ENCODE data around the gene ZSCAN5A. TPM values are rescaled to one million over a fixed set of nuclear protein-coding genes. Genes with fewer than 3 reads are reported as not detected.
"Not testable (repeated sequence)": the region's sequence is repeated elsewhere in the genome, so short reads cannot be mapped to it uniquely, and the experiment has no call there.

The ZSCAN5A gene
- total RNA-seq, 1 donor from 2014 or later: 6.2 TPM

- no peak for DNase-seq (ENCODE audit: low read depth)
- TF ChIP-seq, protein P1, sequence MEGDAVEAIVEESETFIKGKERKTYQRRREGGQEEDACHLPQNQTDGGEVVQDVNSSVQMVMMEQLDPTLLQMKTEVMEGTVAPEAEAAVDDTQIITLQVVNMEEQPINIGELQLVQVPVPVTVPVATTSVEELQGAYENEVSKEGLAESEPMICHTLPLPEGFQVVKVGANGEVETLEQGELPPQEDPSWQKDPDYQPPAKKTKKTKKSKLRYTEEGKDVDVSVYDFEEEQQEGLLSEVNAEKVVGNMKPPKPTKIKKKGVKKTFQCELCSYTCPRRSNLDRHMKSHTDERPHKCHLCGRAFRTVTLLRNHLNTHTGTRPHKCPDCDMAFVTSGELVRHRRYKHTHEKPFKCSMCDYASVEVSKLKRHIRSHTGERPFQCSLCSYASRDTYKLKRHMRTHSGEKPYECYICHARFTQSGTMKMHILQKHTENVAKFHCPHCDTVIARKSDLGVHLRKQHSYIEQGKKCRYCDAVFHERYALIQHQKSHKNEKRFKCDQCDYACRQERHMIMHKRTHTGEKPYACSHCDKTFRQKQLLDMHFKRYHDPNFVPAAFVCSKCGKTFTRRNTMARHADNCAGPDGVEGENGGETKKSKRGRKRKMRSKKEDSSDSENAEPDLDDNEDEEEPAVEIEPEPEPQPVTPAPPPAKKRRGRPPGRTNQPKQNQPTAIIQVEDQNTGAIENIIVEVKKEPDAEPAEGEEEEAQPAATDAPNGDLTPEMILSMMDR (IDR thresholded peaks at IDR 0.05; ENCODE audit: insufficient read depth, low read length, poor library complexity, severe bottlenecking): no peak
- Histone ChIP-seq H3K27me3 (ENCODE audit: control insufficient read depth, insufficient read depth, low read length) (no peaks in the 10 kb centered on the region), H3K4me3 (ENCODE audit: low read depth, low read length) (no peak overlapping the region), H3K36me3 (ENCODE audit: control insufficient read depth, insufficient read depth, low read length) (no peaks in the 10 kb centered on the region)
Measured at GRCh38 chr19:56222901-56223300, 91.7 kb downstream of the ZSCAN5A start.

GRCh38 chr19:56221851-56222250 lies 92.8 kb downstream of the ZSCAN5A start:
- no peak for DNase-seq (ENCODE audit: low read depth)
- TF ChIP-seq, protein P1 (IDR thresholded peaks at IDR 0.05; ENCODE audit: insufficient read depth, low read length, poor library complexity, severe bottlenecking): no peak

DNA sequence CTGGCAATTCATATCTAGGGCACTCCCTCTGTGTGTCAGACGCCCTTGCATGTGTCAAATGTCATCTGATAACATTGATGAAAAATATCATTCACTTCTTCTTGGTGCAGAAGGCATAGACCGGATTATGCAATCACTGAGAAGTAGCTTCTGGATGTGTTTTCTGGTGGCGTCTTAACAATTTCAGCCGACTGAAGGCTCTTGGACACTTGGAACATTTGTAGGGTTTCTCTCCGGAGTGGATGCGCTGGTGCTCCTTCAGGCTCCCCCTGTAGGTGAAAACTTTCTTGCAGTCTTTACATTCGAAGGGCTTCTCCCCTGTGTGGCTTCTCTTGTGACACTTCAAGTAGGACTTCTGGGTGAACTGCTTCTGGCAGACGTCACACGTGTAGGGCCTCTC lies 93.2 kb downstream of the ZSCAN5A start:
- DNase-seq (ENCODE audit: low read depth); H3K36me3 ChIP-seq (ENCODE audit: control insufficient read depth, insufficient read depth, low read length): not testable (repeated sequence)

More at GRCh38 chr19:56221851-56222250, 92.8 kb downstream of the ZSCAN5A start:
- Histone ChIP-seq H3K27me3 (ENCODE audit: control insufficient read depth, insufficient read depth, low read length) (peaks cover 6% of the 10 kb centered on the region), H3K36me3 (ENCODE audit: control insufficient read depth, insufficient read depth, low read length) (no peaks in the 10 kb centered on the region), H3K4me3 (ENCODE audit: low read depth, low read length) (no peak overlapping the region)

DNA sequence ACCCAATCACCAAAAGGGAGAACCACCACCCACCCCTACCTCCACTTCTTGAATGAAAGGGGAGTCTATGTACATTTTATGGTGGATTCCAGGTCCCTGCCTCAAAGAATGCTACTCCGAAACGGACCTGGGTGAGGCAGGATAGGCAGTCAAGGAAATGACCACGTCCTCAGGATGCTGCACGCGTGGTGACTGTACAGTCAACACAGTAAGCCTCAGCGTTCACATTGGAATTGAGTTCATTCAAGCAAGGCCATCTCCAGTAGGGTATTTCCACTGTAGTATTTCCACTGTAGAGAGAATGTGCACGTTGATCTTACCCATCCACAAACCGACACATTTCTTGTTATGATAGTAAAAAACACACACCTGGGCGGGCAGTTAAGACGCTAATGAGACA lies 95.7 kb downstream of the ZSCAN5A start:
- H3K4me3 ChIP-seq (ENCODE audit: low read depth, low read length): no peak overlapping the region
- no peaks in the 10 kb centered on the region for H3K36me3 ChIP-seq (ENCODE audit: control insufficient read depth, insufficient read depth, low read length)
- H3K27me3 ChIP-seq (ENCODE audit: control insufficient read depth, insufficient read depth, low read length): peaks cover 6% of the 10 kb centered on the region
- TF ChIP-seq, protein P1 (IDR thresholded peaks at IDR 0.05; ENCODE audit: insufficient read depth, low read length, poor library complexity, severe bottlenecking): no peak
- no peak for DNase-seq (ENCODE audit: low read depth)

More for the DNA sequence above, 93.2 kb downstream of the ZSCAN5A start:
- H3K27me3 ChIP-seq (ENCODE audit: control insufficient read depth, insufficient read depth, low read length); H3K4me3 ChIP-seq (ENCODE audit: low read depth, low read length): not testable (repeated sequence)
- TF ChIP-seq, protein P1 (IDR thresholded peaks at IDR 0.05; ENCODE audit: insufficient read depth, low read length, poor library complexity, severe bottlenecking): peak; percentile 15

- Histone ChIP-seq H3K36me3 (ENCODE audit: control insufficient read depth, insufficient read depth, low read length) (no peaks in the 10 kb centered on the region), H3K27me3 (ENCODE audit: control insufficient read depth, insufficient read depth, low read length) (peaks cover 6% of the 10 kb centered on the region), H3K4me3 (ENCODE audit: low read depth, low read length) (peak overlapping the region; percentile 13)
- TF ChIP-seq, protein P1 (IDR thresholded peaks at IDR 0.05; ENCODE audit: insufficient read depth, low read length, poor library complexity, severe bottlenecking): no peak
- no peak for DNase-seq (ENCODE audit: low read depth)
Measured at GRCh38 chr19:56217039-56217949, 97.3 kb downstream of the ZSCAN5A start.
